ENCODE measurements around the gene LRCH1. TPM values are rescaled to one million over a fixed set of nuclear protein-coding genes. Genes with fewer than 3 reads are reported as not detected.

The LRCH1 gene
- total and polyA plus RNA-seq, 2 of the 13 experiments (the other 11 are each of a cell fraction or from before 2014, with no cell fraction given): 4.1 to 12.6 TPM

GRCh38 chr13:46797501-46798237 lies 244.7 kb downstream of the LRCH1 start (continued):
- TF ChIP-seq CCAR2 (optimal IDR thresholded peaks at IDR 0.05; ENCODE audit: low read depth, low read length): no peak
- no peak for TF ChIP-seq ATF7-NPFF (CRISPR knock-in tag; IDR thresholded peaks at IDR 0.05; ENCODE audit: low read depth)
- no peak for TF ChIP-seq MAFF (IDR thresholded peaks at IDR 0.05; ENCODE audit: low read depth, low read length)
- no peak for TF ChIP-seq ZNF17 (CRISPR knock-in tag; IDR thresholded peaks at IDR 0.05)
- no peak for TF ChIP-seq TRIM24 (CRISPR knock-in tag; IDR thresholded peaks at IDR 0.05)
- no peak for TF ChIP-seq ZNF441 (CRISPR knock-in tag; IDR thresholded peaks at IDR 0.05; ENCODE audit: borderline replicate concordance)
- TF ChIP-seq, protein P1, sequence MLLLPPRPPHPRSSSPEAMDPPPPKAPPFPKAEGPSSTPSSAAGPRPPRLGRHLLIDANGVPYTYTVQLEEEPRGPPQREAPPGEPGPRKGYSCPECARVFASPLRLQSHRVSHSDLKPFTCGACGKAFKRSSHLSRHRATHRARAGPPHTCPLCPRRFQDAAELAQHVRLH (CRISPR knock-in tag; IDR thresholded peaks at IDR 0.05; ENCODE audit: borderline replicate concordance, low read depth): 0 out of 2 replicates have a peak, but pooled peaks have one; percentile 4
- TF ChIP-seq, protein P2, sequence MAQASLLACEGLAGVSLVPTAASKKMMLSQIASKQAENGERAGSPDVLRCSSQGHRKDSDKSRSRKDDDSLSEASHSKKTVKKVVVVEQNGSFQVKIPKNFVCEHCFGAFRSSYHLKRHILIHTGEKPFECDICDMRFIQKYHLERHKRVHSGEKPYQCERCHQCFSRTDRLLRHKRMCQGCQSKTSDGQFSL (CRISPR knock-in tag; IDR thresholded peaks at IDR 0.05): no peak
- TF ChIP-seq, protein P3, sequence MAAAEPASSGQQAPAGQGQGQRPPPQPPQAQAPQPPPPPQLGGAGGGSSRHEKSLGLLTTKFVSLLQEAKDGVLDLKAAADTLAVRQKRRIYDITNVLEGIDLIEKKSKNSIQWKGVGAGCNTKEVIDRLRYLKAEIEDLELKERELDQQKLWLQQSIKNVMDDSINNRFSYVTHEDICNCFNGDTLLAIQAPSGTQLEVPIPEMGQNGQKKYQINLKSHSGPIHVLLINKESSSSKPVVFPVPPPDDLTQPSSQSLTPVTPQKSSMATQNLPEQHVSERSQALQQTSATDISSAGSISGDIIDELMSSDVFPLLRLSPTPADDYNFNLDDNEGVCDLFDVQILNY (CRISPR knock-in tag; conservative IDR thresholded peaks at IDR 0.05): no peak
- TF ChIP-seq ZNF34 (CRISPR knock-in tag; IDR thresholded peaks at IDR 0.05; ENCODE audit: borderline replicate concordance): 0 out of 2 replicates have a peak, but pooled peaks have one; percentile 57
- no peak for TF ChIP-seq ZNF644 (CRISPR knock-in tag; IDR thresholded peaks at IDR 0.05; ENCODE audit: low read depth)
- no peak for TF ChIP-seq ISX (CRISPR knock-in tag; conservative IDR thresholded peaks at IDR 0.05)
- peak; percentile 61; the same call in 1 of the 2 replicates for TF ChIP-seq NCOR1 (IDR thresholded peaks at IDR 0.05; ENCODE audit: borderline replicate concordance, low read length)
- TF ChIP-seq, protein P4, sequence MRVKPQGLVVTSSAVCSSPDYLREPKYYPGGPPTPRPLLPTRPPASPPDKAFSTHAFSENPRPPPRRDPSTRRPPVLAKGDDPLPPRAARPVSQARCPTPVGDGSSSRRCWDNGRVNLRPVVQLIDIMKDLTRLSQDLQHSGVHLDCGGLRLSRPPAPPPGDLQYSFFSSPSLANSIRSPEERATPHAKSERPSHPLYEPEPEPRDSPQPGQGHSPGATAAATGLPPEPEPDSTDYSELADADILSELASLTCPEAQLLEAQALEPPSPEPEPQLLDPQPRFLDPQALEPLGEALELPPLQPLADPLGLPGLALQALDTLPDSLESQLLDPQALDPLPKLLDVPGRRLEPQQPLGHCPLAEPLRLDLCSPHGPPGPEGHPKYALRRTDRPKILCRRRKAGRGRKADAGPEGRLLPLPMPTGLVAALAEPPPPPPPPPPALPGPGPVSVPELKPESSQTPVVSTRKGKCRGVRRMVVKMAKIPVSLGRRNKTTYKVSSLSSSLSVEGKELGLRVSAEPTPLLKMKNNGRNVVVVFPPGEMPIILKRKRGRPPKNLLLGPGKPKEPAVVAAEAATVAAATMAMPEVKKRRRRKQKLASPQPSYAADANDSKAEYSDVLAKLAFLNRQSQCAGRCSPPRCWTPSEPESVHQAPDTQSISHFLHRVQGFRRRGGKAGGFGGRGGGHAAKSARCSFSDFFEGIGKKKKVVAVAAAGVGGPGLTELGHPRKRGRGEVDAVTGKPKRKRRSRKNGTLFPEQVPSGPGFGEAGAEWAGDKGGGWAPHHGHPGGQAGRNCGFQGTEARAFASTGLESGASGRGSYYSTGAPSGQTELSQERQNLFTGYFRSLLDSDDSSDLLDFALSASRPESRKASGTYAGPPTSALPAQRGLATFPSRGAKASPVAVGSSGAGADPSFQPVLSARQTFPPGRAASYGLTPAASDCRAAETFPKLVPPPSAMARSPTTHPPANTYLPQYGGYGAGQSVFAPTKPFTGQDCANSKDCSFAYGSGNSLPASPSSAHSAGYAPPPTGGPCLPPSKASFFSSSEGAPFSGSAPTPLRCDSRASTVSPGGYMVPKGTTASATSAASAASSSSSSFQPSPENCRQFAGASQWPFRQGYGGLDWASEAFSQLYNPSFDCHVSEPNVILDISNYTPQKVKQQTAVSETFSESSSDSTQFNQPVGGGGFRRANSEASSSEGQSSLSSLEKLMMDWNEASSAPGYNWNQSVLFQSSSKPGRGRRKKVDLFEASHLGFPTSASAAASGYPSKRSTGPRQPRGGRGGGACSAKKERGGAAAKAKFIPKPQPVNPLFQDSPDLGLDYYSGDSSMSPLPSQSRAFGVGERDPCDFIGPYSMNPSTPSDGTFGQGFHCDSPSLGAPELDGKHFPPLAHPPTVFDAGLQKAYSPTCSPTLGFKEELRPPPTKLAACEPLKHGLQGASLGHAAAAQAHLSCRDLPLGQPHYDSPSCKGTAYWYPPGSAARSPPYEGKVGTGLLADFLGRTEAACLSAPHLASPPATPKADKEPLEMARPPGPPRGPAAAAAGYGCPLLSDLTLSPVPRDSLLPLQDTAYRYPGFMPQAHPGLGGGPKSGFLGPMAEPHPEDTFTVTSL (CRISPR knock-in tag; IDR thresholded peaks at IDR 0.05; ENCODE audit: borderline replicate concordance): 0 out of 2 replicates have a peak, but pooled peaks have one; percentile 21
- TF ChIP-seq ZNF276 (CRISPR knock-in tag; IDR thresholded peaks at IDR 0.05; ENCODE audit: low read depth): no peak
- TF ChIP-seq, protein P5, sequence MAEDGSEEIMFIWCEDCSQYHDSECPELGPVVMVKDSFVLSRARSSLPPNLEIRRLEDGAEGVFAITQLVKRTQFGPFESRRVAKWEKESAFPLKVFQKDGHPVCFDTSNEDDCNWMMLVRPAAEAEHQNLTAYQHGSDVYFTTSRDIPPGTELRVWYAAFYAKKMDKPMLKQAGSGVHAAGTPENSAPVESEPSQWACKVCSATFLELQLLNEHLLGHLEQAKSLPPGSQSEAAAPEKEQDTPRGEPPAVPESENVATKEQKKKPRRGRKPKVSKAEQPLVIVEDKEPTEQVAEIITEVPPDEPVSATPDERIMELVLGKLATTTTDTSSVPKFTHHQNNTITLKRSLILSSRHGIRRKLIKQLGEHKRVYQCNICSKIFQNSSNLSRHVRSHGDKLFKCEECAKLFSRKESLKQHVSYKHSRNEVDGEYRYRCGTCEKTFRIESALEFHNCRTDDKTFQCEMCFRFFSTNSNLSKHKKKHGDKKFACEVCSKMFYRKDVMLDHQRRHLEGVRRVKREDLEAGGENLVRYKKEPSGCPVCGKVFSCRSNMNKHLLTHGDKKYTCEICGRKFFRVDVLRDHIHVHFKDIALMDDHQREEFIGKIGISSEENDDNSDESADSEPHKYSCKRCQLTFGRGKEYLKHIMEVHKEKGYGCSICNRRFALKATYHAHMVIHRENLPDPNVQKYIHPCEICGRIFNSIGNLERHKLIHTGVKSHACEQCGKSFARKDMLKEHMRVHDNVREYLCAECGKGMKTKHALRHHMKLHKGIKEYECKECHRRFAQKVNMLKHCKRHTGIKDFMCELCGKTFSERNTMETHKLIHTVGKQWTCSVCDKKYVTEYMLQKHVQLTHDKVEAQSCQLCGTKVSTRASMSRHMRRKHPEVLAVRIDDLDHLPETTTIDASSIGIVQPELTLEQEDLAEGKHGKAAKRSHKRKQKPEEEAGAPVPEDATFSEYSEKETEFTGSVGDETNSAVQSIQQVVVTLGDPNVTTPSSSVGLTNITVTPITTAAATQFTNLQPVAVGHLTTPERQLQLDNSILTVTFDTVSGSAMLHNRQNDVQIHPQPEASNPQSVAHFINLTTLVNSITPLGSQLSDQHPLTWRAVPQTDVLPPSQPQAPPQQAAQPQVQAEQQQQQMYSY (CRISPR knock-in tag; IDR thresholded peaks at IDR 0.05): no peak

Measured in HepG2 (cell line).